MCF 10A (cell line): ENCODE results near the gene NOD2. TPM values are rescaled to one million over a fixed set of nuclear protein-coding genes. Genes with fewer than 3 reads are reported as not detected.

Experiments used
- BruUV-seq: library from RNA; stranded (reverse); fragments of 400-500 nt; replicated peaks from 2 replicates; lab custom pipeline; 2021; lab: Mats Ljungman, UMichigan
- CTCF ChIA-PET: fragments of 300-600 bp; sonication (Branson Sonifier 250); formaldehyde crosslinking; extraction: SDS; loops from one replicate; lab custom pipeline; 2021; ENCODE audit warnings: antibody characterized with exemption, inconsistent platforms; lab: Yijun Ruan, JAX
- POLR2A ChIA-PET: fragments of 300-600, 350-650 bp; sonication (Branson Sonifier 250); formaldehyde crosslinking; extraction: SDS; loops from one replicate; lab custom pipeline; 2020; ENCODE audit warnings: antibody characterized with exemption, inconsistent platforms; lab: Yijun Ruan, JAX
- DNase-seq: peaks from one replicate; pipeline ENCODE4 v3.0.0-alpha.2; 2018; ENCODE audit not compliant: unreplicated experiment
- H3K27ac Mint-ChIP-seq: one replicate; pipeline ENCODE4 v1.8.0; 2022; ENCODE audit warnings: mild to moderate bottlenecking, low read depth, mixed read lengths; ENCODE audit not compliant: unreplicated experiment
- H3K27me3 Mint-ChIP-seq: one replicate; pipeline ENCODE4 v1.8.0; 2022; ENCODE audit warnings: mixed read lengths; ENCODE audit not compliant: insufficient read depth, unreplicated experiment
- H3K36me3 Mint-ChIP-seq: one replicate; pipeline ENCODE4 v1.8.0; 2022; ENCODE audit warnings: mild to moderate bottlenecking, moderate library complexity, mixed read lengths; ENCODE audit not compliant: insufficient read depth, unreplicated experiment
- H3K4me1 Mint-ChIP-seq: one replicate; pipeline ENCODE4 v1.8.0; 2022; ENCODE audit warnings: mixed read lengths; ENCODE audit not compliant: insufficient read depth, unreplicated experiment
- H3K4me3 Mint-ChIP-seq: one replicate; pipeline ENCODE4 v1.8.0; 2022; ENCODE audit warnings: mild to moderate bottlenecking, moderate library complexity, mixed read lengths; ENCODE audit not compliant: unreplicated experiment
- H3K9me3 Mint-ChIP-seq: one replicate; pipeline ENCODE4 v1.8.0; 2022; ENCODE audit warnings: mixed read lengths; ENCODE audit not compliant: unreplicated experiment
- intact Hi-C: fragments of 100-400 bp; cut with micrococcal nuclease; formaldehyde crosslinking; loops from 2 replicates; pipeline ENCODE4 v1.14.1; 2022
- total RNA-seq: library from RNA; stranded (reverse); gene quantifications from 2 replicates; pipeline ENCODE4 v1.2.3, GENCODE V29; 2022
- TF ChIP-seq, protein P1 (sequence below): fragments of 200-600 bp; IDR thresholded peaks from one replicate; pipeline ENCODE4 v1.8.0; 2022; ENCODE audit warnings: antibody characterized with exemption, mild to moderate bottlenecking; ENCODE audit not compliant: unreplicated experiment

NOD2 gene
- total RNA-seq, 1 experiment from 2014 or later = 1.7 TPM

DNA sequence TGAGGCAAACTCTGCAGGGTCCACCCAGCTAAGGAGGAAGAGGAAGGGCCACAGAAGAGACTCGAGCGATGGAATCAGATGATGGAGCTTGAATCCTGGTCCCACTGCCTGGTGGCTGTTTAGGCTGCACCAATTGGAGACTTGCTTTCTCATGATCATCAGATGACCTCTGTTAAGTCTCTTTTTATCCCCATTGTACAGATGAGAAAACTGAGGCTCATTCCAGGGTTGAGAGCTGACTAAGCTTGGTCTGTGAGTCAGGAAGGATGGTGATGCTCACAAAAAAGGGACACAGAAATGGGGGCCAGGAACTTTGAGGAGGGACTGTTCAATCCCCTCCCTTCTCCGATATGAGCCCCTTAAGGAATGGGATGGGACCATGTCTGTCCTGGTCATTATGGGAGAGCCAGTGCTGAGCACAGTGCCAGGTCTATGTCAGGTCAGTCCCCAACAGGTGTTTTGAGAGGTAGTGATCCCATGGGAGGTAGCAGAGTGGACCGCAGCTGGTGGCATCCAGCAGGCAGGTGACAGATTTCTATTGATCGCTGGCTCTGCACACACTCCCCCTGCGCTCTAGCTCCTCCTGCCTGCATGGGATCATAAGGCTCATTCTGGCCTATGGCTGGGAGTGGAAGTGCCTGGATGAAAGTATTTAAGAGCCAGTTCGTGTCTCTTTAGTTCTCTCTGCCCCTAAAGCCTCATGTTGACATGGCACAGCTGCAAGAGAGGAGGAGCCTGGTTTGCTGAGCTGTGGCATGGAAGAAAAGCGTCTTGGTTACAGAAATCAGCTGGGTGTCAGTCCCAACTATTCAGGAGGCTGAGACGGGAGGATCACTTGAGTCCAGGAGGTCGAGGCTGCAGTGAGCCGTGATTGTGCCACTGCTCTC is 39.5 kb upstream of the NOD2 start:
- intact Hi-C loops = no loop called here
- POLR2A ChIA-PET = interaction anchor here (0.5 to 1.2 kb wide), 2 partner anchors 10 to 452 kb away, joined by 3 read pairs; no protein-coding TSS in a partner anchor
- H3K36me3 Mint-ChIP-seq = no peaks in the 10 kb centered on the region

DNA sequence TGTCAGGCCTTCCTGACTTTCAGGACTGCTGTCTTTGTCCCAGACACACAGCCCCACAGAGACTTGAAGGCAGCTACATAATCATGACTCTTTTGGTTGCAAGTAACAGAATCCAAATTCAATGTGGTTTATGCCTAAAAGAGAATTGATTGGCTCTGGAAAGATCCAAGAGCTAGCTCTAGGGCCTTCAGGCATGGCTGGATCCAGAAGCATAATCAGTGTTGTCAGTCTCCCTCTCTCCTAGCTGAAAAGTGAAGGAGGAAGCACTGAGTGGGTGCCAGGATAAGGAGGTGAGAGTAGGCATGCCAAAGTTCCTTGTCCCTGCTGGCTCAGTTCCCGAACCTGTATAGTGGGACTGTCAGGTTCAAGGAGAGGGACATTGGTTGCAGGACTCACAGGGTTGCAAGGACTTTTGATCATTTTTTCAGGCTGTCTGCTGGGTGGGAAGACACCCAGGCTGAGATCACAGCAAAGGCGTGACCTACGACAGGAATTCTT is 37.8 kb upstream of the NOD2 start:
- no peak overlapping the region for H3K4me3 Mint-ChIP-seq
- no TSS peak for BruUV-seq
- H3K36me3 Mint-ChIP-seq = no peaks in the 10 kb centered on the region
- no peaks in the 10 kb centered on the region for H3K9me3 Mint-ChIP-seq
- no peaks in the 10 kb centered on the region for H3K4me1 Mint-ChIP-seq
- TF ChIP-seq, protein P1, sequence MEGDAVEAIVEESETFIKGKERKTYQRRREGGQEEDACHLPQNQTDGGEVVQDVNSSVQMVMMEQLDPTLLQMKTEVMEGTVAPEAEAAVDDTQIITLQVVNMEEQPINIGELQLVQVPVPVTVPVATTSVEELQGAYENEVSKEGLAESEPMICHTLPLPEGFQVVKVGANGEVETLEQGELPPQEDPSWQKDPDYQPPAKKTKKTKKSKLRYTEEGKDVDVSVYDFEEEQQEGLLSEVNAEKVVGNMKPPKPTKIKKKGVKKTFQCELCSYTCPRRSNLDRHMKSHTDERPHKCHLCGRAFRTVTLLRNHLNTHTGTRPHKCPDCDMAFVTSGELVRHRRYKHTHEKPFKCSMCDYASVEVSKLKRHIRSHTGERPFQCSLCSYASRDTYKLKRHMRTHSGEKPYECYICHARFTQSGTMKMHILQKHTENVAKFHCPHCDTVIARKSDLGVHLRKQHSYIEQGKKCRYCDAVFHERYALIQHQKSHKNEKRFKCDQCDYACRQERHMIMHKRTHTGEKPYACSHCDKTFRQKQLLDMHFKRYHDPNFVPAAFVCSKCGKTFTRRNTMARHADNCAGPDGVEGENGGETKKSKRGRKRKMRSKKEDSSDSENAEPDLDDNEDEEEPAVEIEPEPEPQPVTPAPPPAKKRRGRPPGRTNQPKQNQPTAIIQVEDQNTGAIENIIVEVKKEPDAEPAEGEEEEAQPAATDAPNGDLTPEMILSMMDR = no peak
- intact Hi-C loops = no loop called here
- H3K27ac Mint-ChIP-seq = no peak overlapping the region
- H3K27me3 Mint-ChIP-seq = no peaks in the 10 kb centered on the region
- no peak for DNase-seq
- ChIA-PET POLR2A (no interaction called here), CTCF (interaction anchor here (0.6 kb wide), 2 partner anchors 11 to 29 kb away, joined by 3 to 4 read pairs; no protein-coding TSS in a partner anchor)

More for the DNA sequence above, 39.5 kb upstream of the NOD2 start:
- Mint-ChIP-seq H3K27ac (no peak overlapping the region), H3K4me3 (no peak overlapping the region), H3K27me3 (peaks cover under 1% of the 10 kb centered on the region), H3K4me1 (no peaks in the 10 kb centered on the region), H3K9me3 (no peaks in the 10 kb centered on the region)
- TF ChIP-seq, protein P1 = no peak
- no TSS peak for BruUV-seq
- CTCF ChIA-PET = interaction anchor here (0.6 to 1.8 kb wide), 3 partner anchors 11 to 292 kb away, joined by 3 to 9 read pairs (median 3); no protein-coding TSS in a partner anchor
- DNase-seq = no peak

DNA sequence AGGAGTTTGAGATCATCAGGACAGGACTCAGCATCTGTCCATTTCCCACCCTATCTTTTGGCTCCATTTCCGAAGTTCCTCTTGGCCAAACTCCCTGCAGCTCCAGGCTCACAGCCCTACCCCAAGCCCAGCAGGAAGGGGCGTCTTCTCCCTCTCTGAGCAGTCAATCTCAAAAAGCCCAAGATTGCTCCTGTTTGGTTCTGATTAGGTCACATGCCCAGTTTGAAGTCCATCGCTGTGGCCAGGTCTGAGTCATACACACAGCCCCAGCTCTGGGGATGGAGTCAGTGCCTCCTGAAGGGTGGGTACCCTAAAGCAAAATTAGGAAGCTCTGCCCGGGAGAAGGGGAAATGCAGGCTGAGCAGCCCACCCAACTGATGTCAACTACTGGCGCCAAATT is 36.2 kb upstream of the NOD2 start:
- Mint-ChIP-seq H3K36me3 (no peaks in the 10 kb centered on the region), H3K27me3 (no peaks in the 10 kb centered on the region), H3K27ac (no peak overlapping the region), H3K4me1 (no peaks in the 10 kb centered on the region), H3K4me3 (no peak overlapping the region), H3K9me3 (no peaks in the 10 kb centered on the region)
- TF ChIP-seq, protein P1 = no peak
- no peak for DNase-seq
- no TSS peak for BruUV-seq
- POLR2A ChIA-PET = interaction anchor here (0.6 kb wide), 1 partner anchor 267 kb away, joined by 3 read pairs; no protein-coding TSS in a partner anchor
- CTCF ChIA-PET = interaction anchor here (0.6 to 1.3 kb wide), 4 partner anchors 8 to 257 kb away, joined by 3 to 7 read pairs (median 3); no protein-coding TSS in a partner anchor
- intact Hi-C loops = no loop called here

DNA sequence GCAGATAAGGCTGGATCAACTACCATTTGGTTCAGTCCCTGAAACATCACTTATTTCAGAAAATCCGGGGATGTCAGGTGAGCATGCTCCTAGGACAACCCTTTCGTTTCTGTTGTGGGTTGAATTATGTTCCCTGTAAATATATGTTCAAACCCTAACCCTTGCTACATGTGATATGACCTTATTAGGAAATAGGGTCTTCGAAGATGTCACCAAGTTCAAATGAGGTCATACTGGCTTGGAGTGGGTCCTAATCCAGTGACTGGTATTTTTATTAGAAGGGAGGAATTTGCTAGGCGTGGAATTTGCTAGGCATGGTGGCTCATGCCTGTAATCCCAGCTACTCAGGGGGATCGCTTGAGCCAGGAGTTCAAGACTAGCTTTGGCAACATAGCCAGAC is 33.6 kb upstream of the NOD2 start:
- no TSS peak for BruUV-seq
- intact Hi-C loops = no loop called here
- POLR2A ChIA-PET = interaction anchor here (0.6 kb wide), 1 partner anchor 612 kb away, joined by 3 read pairs; no protein-coding TSS in a partner anchor
- no peak overlapping the region for H3K4me3 Mint-ChIP-seq
- CTCF ChIA-PET = interaction anchor here (0.6 to 12.6 kb wide), 3 partner anchors 146 to 306 kb away, joined by 4 to 212 read pairs (median 6); partner anchors contain the start of gene BRD7
- H3K27me3 Mint-ChIP-seq = no peaks in the 10 kb centered on the region
- DNase-seq = no peak
- no peak overlapping the region for H3K27ac Mint-ChIP-seq
- H3K36me3 Mint-ChIP-seq = no peaks in the 10 kb centered on the region
- TF ChIP-seq, protein P1 = no peak
- H3K9me3 Mint-ChIP-seq = no peaks in the 10 kb centered on the region
- H3K4me1 Mint-ChIP-seq = no peaks in the 10 kb centered on the region
